ENCODE data around the gene SPG11. TPM values are rescaled to one million over a fixed set of nuclear protein-coding genes. Genes with fewer than 3 reads are reported as not detected.
"Not testable (repeated sequence)": the region's sequence is repeated elsewhere in the genome, so short reads cannot be mapped to it uniquely, and the experiment has no call there.

SPG11 gene
- total RNA-seq, 4 donors from 2014 or later = 65.1 to 195 (median 87.6) TPM

DNA sequence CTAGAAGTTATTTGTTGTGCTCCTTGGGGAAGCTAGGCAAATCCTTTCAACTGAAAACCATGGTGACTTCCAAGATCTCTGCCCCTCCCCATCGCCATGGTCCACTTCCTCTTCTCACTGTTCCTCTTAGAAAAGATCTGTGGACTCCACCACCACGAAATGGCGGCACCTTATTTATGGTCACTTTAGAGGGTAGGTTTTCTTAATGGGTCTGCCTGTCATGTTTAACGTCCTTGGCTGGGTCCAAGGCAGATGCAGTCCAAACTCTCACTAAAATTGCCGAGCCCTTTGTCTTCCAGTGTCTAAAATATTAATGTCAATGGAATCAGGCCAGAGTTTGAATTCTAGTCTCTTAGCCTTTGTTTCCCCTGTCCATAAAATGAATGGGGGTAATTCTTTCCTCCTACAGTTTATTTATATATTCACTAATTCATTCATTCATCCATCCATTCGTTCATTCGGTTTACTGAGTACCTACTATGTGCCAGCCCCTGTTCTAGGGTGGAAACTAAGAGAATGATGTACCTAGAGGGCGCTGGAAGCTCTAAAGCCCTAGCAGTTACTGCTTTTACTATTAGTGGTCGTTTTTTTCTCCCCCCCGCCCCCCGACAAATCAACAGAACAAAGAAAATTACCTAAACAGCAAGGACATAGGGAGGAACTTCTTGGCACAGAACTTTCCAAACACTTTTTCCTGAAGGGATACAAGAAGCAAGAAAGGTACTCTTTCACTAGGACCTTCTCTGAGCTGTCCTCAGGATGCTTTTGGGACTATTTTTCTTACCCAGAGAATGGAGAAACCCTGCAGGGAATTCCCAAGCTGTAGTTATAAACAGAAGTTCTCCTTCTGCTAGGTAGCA lies 47.0 kb upstream of the SPG11 start:
- H3K4me3 ChIP-seq = peak overlapping the region; percentile 92
- H3K27ac ChIP-seq = peak overlapping the region; percentile 99
- no peak for DNase-seq (ENCODE audit: low spot score in 2 of 2)
- H3K27me3 ChIP-seq = no peaks in the 10 kb centered on the region
- H3K36me3 ChIP-seq = peaks cover 7% of the 10 kb centered on the region
- H3K9me3 ChIP-seq = no peaks in the 10 kb centered on the region
- WGBS = 26% methylated on average over 11 of the region's 11 CpGs
- TF ChIP-seq EP300 (IDR thresholded peaks at IDR 0.05) (no peak), POLR2A (IDR thresholded peaks at IDR 0.05) (peak in 1 of 2 donors; percentile 46), POLR2AphosphoS5 (IDR thresholded peaks at IDR 0.05) (no peak)
- peaks cover 33% of the 10 kb centered on the region for H3K4me1 ChIP-seq

GRCh38 chr15:44706946-44707636 lies 43.6 kb upstream of the SPG11 start:
- TF ChIP-seq POLR2A (IDR thresholded peaks at IDR 0.05) (no peak), POLR2AphosphoS5 (IDR thresholded peaks at IDR 0.05) (no peak), EP300 (IDR thresholded peaks at IDR 0.05) (no peak), CTCF (IDR thresholded peaks at IDR 0.05) (no peak)
- peaks cover 4% of the 10 kb centered on the region for H3K9me3 ChIP-seq
- peaks cover 9% of the 10 kb centered on the region for H3K4me1 ChIP-seq
- H3K27ac ChIP-seq = no peak overlapping the region
- no peak for DNase-seq (ENCODE audit: low spot score in 2 of 2)
- WGBS = 83% methylated on average over 1 of the region's 2 CpGs
- H3K4me3 ChIP-seq = no peak overlapping the region
- H3K36me3 ChIP-seq = no peaks in the 10 kb centered on the region
- no peaks in the 10 kb centered on the region for H3K27me3 ChIP-seq

- TF ChIP-seq EP300 (IDR thresholded peaks at IDR 0.05) (no peak), POLR2A (IDR thresholded peaks at IDR 0.05) (no peak), CTCF (IDR thresholded peaks at IDR 0.05) (no peak), POLR2AphosphoS5 (IDR thresholded peaks at IDR 0.05) (no peak)
- H3K27ac ChIP-seq = no peak overlapping the region
- WGBS = 88% methylated on average over 2 of the region's 2 CpGs
Observed at GRCh38 chr15:44706401-44706800, 42.9 kb upstream of the SPG11 start.

GRCh38 chr15:44705986-44706385 lies 42.5 kb upstream of the SPG11 start:
- WGBS = 85% methylated on average over 1 of the region's 1 CpG
- Histone ChIP-seq H3K9me3 (peaks cover 4% of the 10 kb centered on the region), H3K27me3 (no peaks in the 10 kb centered on the region), H3K4me1 (peaks cover 9% of the 10 kb centered on the region), H3K27ac (no peak overlapping the region), H3K4me3 (no peak overlapping the region), H3K36me3 (no peaks in the 10 kb centered on the region)
- TF ChIP-seq EP300 (IDR thresholded peaks at IDR 0.05) (no peak), POLR2AphosphoS5 (IDR thresholded peaks at IDR 0.05) (no peak), POLR2A (IDR thresholded peaks at IDR 0.05) (no peak), CTCF (IDR thresholded peaks at IDR 0.05) (no peak)
- DNase-seq (ENCODE audit: low spot score in 2 of 2) = no peak

More at GRCh38 chr15:44706401-44706800, 42.9 kb upstream of the SPG11 start:
- Histone ChIP-seq H3K4me1 (peaks cover 9% of the 10 kb centered on the region), H3K27me3 (no peaks in the 10 kb centered on the region), H3K4me3 (no peak overlapping the region), H3K36me3 (no peaks in the 10 kb centered on the region), H3K9me3 (peaks cover 4% of the 10 kb centered on the region)
- no peak for DNase-seq (ENCODE audit: low spot score in 2 of 2)

DNA sequence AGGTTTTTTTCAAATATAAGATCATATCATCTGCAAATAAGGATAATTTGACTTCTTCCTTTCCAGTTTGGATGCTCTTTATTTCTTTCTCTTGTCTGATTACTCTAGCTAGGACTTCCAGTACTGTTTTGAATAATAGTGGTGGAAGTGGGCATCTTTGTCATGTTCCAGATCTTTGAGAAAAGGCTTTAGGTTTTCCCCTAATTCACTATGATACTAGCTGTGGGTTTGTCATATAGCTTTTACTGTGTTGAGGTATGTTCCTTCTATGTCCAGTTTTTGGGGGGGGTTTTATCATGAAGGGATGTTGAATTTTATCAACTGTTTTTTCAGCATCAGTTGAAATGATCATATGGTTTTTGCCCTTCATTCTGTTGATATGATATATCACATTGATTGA lies 37.2 kb upstream of the SPG11 start:
- H3K9me3 ChIP-seq; DNase-seq (ENCODE audit: low spot score in 2 of 2); H3K4me1 ChIP-seq; H3K27me3 ChIP-seq; H3K27ac ChIP-seq; H3K36me3 ChIP-seq; H3K4me3 ChIP-seq: not testable (repeated sequence)

GRCh38 chr15:44698641-44699040 lies 35.2 kb upstream of the SPG11 start:
- 91% methylated on average over 2 of the region's 2 CpGs for WGBS
- TF ChIP-seq POLR2AphosphoS5 (IDR thresholded peaks at IDR 0.05) (no peak), EP300 (IDR thresholded peaks at IDR 0.05) (no peak), POLR2A (IDR thresholded peaks at IDR 0.05) (no peak), CTCF (IDR thresholded peaks at IDR 0.05) (no peak)
- Histone ChIP-seq H3K9me3 (peaks cover 4% of the 10 kb centered on the region), H3K4me3 (no peak overlapping the region), H3K4me1 (no peaks in the 10 kb centered on the region), H3K36me3 (no peaks in the 10 kb centered on the region), H3K27ac (no peak overlapping the region), H3K27me3 (no peaks in the 10 kb centered on the region)
- DNase-seq (ENCODE audit: low spot score in 2 of 2) = no peak

All from suprapubic skin (tissue), 4 donors.